MCF 10A (cell line): ENCODE measurements around the gene PCDHB7. TPM values are rescaled to one million over a fixed set of nuclear protein-coding genes. Genes with fewer than 3 reads are reported as not detected.
"Not testable (repeated sequence)": the region's sequence is repeated elsewhere in the genome, so short reads cannot be mapped to it uniquely, and the experiment has no call there.

ENCODE experiments used
- BruUV-seq: library from RNA; stranded (reverse); fragments of 400-500 nt; replicated peaks from 2 replicates; lab custom pipeline; 2021; lab: Mats Ljungman, UMichigan
- CTCF ChIA-PET: fragments of 300-600 bp; sonication (Branson Sonifier 250); formaldehyde crosslinking; extraction: SDS; loops from one replicate; lab custom pipeline; 2021; ENCODE audit warnings: antibody characterized with exemption, inconsistent platforms; lab: Yijun Ruan, JAX
- POLR2A ChIA-PET: fragments of 300-600, 350-650 bp; sonication (Branson Sonifier 250); formaldehyde crosslinking; extraction: SDS; loops from one replicate; lab custom pipeline; 2020; ENCODE audit warnings: antibody characterized with exemption, inconsistent platforms; lab: Yijun Ruan, JAX
- DNase-seq: peaks from one replicate; pipeline ENCODE4 v3.0.0-alpha.2; 2018; ENCODE audit not compliant: unreplicated experiment
- H3K27ac Mint-ChIP-seq: one replicate; pipeline ENCODE4 v1.8.0; 2022; ENCODE audit warnings: mild to moderate bottlenecking, low read depth, mixed read lengths; ENCODE audit not compliant: unreplicated experiment
- H3K27me3 Mint-ChIP-seq: one replicate; pipeline ENCODE4 v1.8.0; 2022; ENCODE audit warnings: mixed read lengths; ENCODE audit not compliant: insufficient read depth, unreplicated experiment
- H3K36me3 Mint-ChIP-seq: one replicate; pipeline ENCODE4 v1.8.0; 2022; ENCODE audit warnings: mild to moderate bottlenecking, moderate library complexity, mixed read lengths; ENCODE audit not compliant: insufficient read depth, unreplicated experiment
- H3K4me1 Mint-ChIP-seq: one replicate; pipeline ENCODE4 v1.8.0; 2022; ENCODE audit warnings: mixed read lengths; ENCODE audit not compliant: insufficient read depth, unreplicated experiment
- H3K4me3 Mint-ChIP-seq: one replicate; pipeline ENCODE4 v1.8.0; 2022; ENCODE audit warnings: mild to moderate bottlenecking, moderate library complexity, mixed read lengths; ENCODE audit not compliant: unreplicated experiment
- H3K9me3 Mint-ChIP-seq: one replicate; pipeline ENCODE4 v1.8.0; 2022; ENCODE audit warnings: mixed read lengths; ENCODE audit not compliant: unreplicated experiment
- intact Hi-C: fragments of 100-400 bp; cut with micrococcal nuclease; formaldehyde crosslinking; loops from 2 replicates; pipeline ENCODE4 v1.14.1; 2022
- total RNA-seq: library from RNA; stranded (reverse); gene quantifications from 2 replicates; pipeline ENCODE4 v1.2.3, GENCODE V29; 2022
- TF ChIP-seq, protein P1 (sequence below): fragments of 200-600 bp; IDR thresholded peaks from one replicate; pipeline ENCODE4 v1.8.0; 2022; ENCODE audit warnings: antibody characterized with exemption, mild to moderate bottlenecking; ENCODE audit not compliant: unreplicated experiment

Gene PCDHB7
- total RNA-seq, 1 experiment from 2014 or later = 0.28 TPM

DNA sequence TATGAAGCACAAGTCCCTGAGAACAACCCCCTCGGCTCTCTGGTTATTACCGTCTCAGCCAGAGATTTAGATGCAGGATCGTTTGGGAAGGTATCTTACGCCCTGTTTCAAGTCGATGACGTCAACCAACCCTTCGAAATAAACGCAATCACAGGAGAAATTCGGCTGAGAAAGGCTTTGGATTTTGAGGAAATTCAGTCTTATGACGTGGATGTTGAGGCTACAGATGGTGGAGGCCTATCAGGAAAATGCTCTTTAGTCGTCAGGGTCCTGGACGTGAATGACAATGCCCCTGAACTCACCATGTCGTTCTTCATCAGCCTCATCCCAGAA, 21.5 kb upstream of the PCDHB7 start:
- no peak overlapping the region for H3K4me3 Mint-ChIP-seq
- no peaks in the 10 kb centered on the region for H3K36me3 Mint-ChIP-seq
- H3K9me3 Mint-ChIP-seq = peaks cover 27% of the 10 kb centered on the region
- TF ChIP-seq, protein P1, sequence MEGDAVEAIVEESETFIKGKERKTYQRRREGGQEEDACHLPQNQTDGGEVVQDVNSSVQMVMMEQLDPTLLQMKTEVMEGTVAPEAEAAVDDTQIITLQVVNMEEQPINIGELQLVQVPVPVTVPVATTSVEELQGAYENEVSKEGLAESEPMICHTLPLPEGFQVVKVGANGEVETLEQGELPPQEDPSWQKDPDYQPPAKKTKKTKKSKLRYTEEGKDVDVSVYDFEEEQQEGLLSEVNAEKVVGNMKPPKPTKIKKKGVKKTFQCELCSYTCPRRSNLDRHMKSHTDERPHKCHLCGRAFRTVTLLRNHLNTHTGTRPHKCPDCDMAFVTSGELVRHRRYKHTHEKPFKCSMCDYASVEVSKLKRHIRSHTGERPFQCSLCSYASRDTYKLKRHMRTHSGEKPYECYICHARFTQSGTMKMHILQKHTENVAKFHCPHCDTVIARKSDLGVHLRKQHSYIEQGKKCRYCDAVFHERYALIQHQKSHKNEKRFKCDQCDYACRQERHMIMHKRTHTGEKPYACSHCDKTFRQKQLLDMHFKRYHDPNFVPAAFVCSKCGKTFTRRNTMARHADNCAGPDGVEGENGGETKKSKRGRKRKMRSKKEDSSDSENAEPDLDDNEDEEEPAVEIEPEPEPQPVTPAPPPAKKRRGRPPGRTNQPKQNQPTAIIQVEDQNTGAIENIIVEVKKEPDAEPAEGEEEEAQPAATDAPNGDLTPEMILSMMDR = no peak
- no peak for DNase-seq
- ChIA-PET POLR2A (no interaction called here), CTCF (interaction anchor here (0.6 to 1.0 kb wide), 3 partner anchors 15 to 151 kb away, joined by 3 read pairs; no protein-coding TSS in a partner anchor)
- no peaks in the 10 kb centered on the region for H3K4me1 Mint-ChIP-seq
- no peak overlapping the region for H3K27ac Mint-ChIP-seq
- intact Hi-C loops = no loop called here
- BruUV-seq = no TSS peak
- H3K27me3 Mint-ChIP-seq = no peaks in the 10 kb centered on the region

DNA sequence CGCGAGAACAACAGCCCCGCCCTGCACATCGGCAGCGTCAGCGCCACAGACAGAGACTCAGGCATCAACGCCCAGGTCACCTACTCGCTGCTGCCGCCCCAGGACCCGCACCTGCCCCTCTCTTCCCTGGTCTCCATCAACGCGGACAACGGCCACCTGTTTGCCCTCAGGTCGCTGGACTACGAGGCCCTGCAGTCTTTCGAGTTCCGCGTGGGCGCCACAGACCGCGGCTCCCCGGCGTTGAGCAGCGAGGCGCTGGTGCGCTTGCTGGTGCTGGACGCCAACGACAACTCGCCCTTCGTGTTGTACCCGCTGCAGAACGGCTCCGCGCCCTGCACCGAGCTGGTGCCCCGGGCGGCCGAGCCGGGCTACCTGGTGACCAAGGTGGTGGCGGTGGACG, 20.8 kb upstream of the PCDHB7 start:
- intact Hi-C loops, BruUV-seq, H3K27me3 Mint-ChIP-seq, H3K27ac Mint-ChIP-seq, H3K4me3 Mint-ChIP-seq, H3K4me1 Mint-ChIP-seq, POLR2A ChIA-PET, DNase-seq, CTCF ChIA-PET, H3K36me3 Mint-ChIP-seq: not testable (repeated sequence)
- peaks cover 23% of the 10 kb centered on the region for H3K9me3 Mint-ChIP-seq

DNA sequence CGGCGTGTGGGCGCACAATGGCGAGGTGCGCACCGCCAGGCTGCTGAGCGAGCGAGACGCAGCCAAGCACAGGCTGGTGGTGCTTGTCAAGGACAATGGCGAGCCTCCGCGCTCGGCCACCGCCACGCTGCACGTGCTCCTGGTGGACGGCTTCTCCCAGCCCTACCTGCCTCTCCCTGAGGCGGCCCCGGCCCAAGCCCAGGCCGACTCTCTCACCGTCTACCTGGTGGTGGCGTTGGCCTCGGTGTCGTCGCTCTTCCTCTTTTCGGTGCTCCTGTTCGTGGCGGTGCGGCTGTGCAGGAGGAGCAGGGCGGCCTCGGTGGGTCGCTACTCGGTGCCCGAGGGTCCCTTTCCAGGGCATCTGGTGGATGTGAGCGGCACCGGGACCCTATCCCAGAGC, 20.3 kb upstream of the PCDHB7 start:
- H3K9me3 Mint-ChIP-seq = peaks cover 27% of the 10 kb centered on the region
- H3K4me3 Mint-ChIP-seq, H3K27me3 Mint-ChIP-seq, H3K27ac Mint-ChIP-seq, DNase-seq, H3K36me3 Mint-ChIP-seq, intact Hi-C loops, H3K4me1 Mint-ChIP-seq, POLR2A ChIA-PET, BruUV-seq: not testable (repeated sequence)
- CTCF ChIA-PET = interaction anchor here (0.5 kb wide), 1 partner anchor 368 kb away, joined by 3 read pairs; no protein-coding TSS in a partner anchor

DNA sequence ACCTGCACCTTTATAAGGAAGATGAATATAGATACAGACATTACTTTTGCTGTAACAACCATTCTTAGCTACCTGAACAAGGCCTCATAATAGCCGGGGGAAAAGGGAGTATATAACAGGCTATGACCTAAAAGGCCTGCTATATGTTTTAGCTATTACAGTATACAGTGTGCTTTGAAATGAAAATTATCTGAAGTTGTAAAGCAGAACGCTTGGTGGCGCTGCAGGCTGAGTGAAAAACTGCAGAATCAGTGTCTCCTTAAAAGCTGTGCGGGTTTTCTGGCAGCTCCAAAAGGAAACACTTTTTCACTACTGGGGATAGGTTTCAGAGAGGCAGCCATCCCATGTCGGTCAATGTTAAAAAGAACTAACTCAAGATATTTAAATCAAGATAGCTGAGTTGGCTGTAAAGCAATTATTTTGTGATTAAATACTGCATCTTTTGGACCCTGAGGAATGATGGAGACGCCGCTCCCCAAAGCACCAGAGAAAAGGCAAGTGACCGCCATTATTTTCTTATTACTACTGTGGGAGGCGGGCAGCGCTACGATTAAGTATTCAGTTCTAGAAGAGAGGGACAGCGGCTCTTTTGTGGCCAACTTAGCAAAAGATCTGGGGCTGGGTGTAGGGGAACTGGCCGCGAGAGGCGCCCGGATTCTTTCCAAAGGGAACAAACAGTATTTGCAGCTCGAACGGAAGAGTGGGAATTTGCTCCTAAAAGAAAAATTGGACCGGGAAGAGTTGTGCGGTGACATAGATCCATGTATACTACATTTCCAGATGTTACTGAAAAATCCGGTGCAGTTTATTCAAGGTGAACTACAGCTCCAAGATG, 16.7 kb upstream of the PCDHB7 start:
- TF ChIP-seq, protein P1 = peak; percentile 13
- no peaks in the 10 kb centered on the region for H3K4me1 Mint-ChIP-seq
- no peak for DNase-seq
- no peaks in the 10 kb centered on the region for H3K27me3 Mint-ChIP-seq
- BruUV-seq = no TSS peak
- no peak overlapping the region for H3K27ac Mint-ChIP-seq
- H3K36me3 Mint-ChIP-seq = peaks cover 5% of the 10 kb centered on the region
- CTCF ChIA-PET = interaction anchor here (0.7 to 1.6 kb wide), 9 partner anchors 31 to 870 kb away, joined by 3 to 5 read pairs (median 3); partner anchors contain the start of gene PCDHB9
- no peak overlapping the region for H3K4me3 Mint-ChIP-seq
- peaks cover 20% of the 10 kb centered on the region for H3K9me3 Mint-ChIP-seq
- POLR2A ChIA-PET = interaction anchor here (0.6 kb wide), 2 partner anchors 303 to 349 kb away, joined by 3 read pairs; partner anchors contain the start of gene PCDHA4
- intact Hi-C loops = no loop called here

DNA sequence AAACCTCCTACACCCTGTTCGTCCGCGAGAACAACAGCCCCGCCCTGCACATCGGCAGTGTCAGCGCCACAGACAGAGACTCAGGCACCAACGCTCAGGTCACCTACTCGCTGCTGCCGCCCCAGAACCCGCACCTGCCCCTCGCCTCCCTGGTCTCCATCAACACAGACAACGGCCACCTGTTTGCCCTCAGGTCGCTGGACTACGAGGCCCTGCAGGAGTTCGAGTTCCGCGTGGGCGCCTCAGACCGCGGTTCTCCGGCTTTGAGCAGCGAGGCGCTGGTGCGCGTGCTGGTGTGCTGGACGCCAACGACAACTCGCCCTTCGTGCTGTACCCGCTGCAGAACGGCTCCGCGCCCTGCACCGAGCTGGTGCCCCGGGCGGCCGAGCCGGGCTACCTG, 15.1 kb upstream of the PCDHB7 start:
- intact Hi-C loops, H3K4me1 Mint-ChIP-seq, H3K36me3 Mint-ChIP-seq, BruUV-seq, H3K4me3 Mint-ChIP-seq, DNase-seq, CTCF ChIA-PET, H3K27ac Mint-ChIP-seq, H3K27me3 Mint-ChIP-seq: not testable (repeated sequence)
- H3K9me3 Mint-ChIP-seq = peaks cover 12% of the 10 kb centered on the region
- POLR2A ChIA-PET = interaction anchor here (1.1 kb wide), 1 partner anchor 9 kb away, joined by 3 read pairs; no protein-coding TSS in a partner anchor

DNA sequence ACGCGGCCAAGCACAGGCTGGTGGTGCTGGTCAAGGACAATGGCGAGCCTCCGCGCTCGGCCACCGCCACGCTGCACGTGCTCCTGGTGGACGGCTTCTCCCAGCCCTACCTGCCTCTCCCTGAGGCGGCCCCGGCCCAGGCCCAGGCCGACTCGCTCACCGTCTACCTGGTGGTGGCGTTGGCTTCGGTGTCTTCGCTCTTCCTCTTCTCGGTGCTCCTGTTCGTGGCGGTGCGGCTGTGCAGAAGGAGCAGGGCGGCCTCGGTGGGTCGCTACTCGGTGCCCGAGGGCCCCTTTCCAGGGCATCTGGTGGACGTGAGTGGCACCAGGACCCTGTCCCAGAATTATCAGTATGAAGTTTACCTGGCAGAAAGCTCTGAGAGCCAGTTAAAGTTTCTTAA, 14.5 kb upstream of the PCDHB7 start:
- H3K36me3 Mint-ChIP-seq, H3K4me3 Mint-ChIP-seq, intact Hi-C loops, DNase-seq, CTCF ChIA-PET, BruUV-seq, H3K27ac Mint-ChIP-seq, H3K4me1 Mint-ChIP-seq, H3K27me3 Mint-ChIP-seq: not testable (repeated sequence)
- H3K9me3 Mint-ChIP-seq = peaks cover 12% of the 10 kb centered on the region
- POLR2A ChIA-PET = interaction anchor here (1.1 kb wide), 1 partner anchor 10 kb away, joined by 3 read pairs; no protein-coding TSS in a partner anchor

DNA sequence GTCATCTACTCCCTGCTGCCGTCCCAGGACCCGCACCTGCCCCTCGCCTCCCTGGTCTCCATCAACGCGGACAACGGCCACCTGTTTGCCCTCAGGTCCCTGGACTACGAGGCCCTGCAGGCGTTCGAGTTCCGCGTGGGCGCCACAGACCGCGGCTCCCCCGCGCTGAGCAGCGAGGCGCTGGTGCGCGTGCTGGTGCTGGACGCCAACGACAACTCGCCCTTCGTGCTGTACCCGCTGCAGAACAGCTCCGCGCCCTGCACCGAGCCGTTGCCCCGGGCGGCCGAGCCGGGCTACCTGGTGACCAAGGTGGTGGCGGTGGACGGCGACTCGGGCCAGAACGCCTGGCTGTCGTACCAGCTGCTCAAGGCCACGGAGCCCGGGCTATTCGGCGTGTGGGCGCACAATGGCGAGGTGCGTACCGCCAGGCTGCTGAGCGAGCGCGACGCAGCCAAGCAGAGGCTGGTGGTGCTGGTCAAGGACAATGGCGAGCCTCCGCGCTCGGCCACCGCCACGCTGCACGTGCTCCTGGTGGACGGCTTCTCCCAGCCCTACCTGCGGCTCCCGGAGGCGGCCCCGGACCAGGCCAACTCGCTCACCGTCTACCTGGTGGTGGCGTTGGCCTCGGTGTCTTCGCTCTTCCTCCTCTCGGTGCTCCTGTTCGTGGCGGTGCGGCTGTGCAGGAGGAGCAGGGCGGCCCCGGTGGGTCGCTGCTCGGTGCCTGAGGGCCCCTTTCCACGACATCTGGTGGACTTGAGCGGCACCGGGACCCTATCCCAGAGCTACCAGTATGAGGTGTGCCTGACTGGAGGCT, 2.1 kb downstream of the PCDHB7 start:
- H3K27me3 Mint-ChIP-seq, intact Hi-C loops, H3K4me3 Mint-ChIP-seq, CTCF ChIA-PET, H3K27ac Mint-ChIP-seq, BruUV-seq, POLR2A ChIA-PET, H3K36me3 Mint-ChIP-seq, DNase-seq, H3K4me1 Mint-ChIP-seq: not testable (repeated sequence)
- peaks cover 19% of the 10 kb centered on the region for H3K9me3 Mint-ChIP-seq
